Activated T-helper 1 cell treated with anti-CD3 and anti-CD28 coated beads, Interleukin-12 subunit alpha, Interleukin-12 subunit beta, Interleukin-2, Interleukin-4 antibody, amounts not matched to agents 30 ng/mL and 10 ng/mL and 1 ng/mL, durations not matched to agents 14 hours and 24 hours and 36 hours (primary cell): ENCODE data around the gene UBE4B. TPM values are rescaled to one million over a fixed set of nuclear protein-coding genes. Genes with fewer than 3 reads are reported as not detected.
"Not testable (repeated sequence)": the region's sequence is repeated elsewhere in the genome, so short reads cannot be mapped to it uniquely, and the experiment has no call there.

Experiments
- DNase-seq: peaks from one replicate; pipeline ENCODE4 v3.0.0; 2021; ENCODE audit warnings: low spot score
- H3K27ac Mint-ChIP-seq: one replicate; pipeline ENCODE4 v1.8.0; 2021; ENCODE audit warnings: mild to moderate bottlenecking, mixed read lengths
- H3K27me3 Mint-ChIP-seq: one replicate; pipeline ENCODE4 v1.8.0; 2022; ENCODE audit warnings: mild to moderate bottlenecking, moderate library complexity, mixed read lengths; ENCODE audit not compliant: insufficient read depth
- H3K36me3 Mint-ChIP-seq: one replicate; pipeline ENCODE4 v1.8.0; 2021; ENCODE audit warnings: low read depth, mixed read lengths
- H3K4me1 Mint-ChIP-seq: one replicate; pipeline ENCODE4 v1.8.0; 2021; ENCODE audit warnings: low read depth, mixed read lengths
- H3K4me3 Mint-ChIP-seq: one replicate; pipeline ENCODE4 v1.8.0; 2021; ENCODE audit warnings: mild to moderate bottlenecking, moderate library complexity, mixed read lengths
- H3K9me3 Mint-ChIP-seq: one replicate; pipeline ENCODE4 v1.8.0; 2021; ENCODE audit warnings: mixed read lengths
- intact Hi-C: fragments of 100-400 bp; cut with micrococcal nuclease; formaldehyde crosslinking; loops from one replicate; pipeline ENCODE4 v1.15.1; 2024
- total RNA-seq: library from RNA; stranded (reverse); gene quantifications from 2 replicates; pipeline ENCODE4 v1.2.3, GENCODE V29; 2022

UBE4B gene
- total RNA-seq, 1 donor from 2014 or later: 31.3 TPM

GRCh38 chr1:10084045-10084444 lies 51.3 kb downstream of the UBE4B start:
- H3K9me3 Mint-ChIP-seq: no peaks in the 10 kb centered on the region
- no peak overlapping the region for H3K27ac Mint-ChIP-seq
- H3K36me3 Mint-ChIP-seq: peaks cover 7% of the 10 kb centered on the region
- H3K4me1 Mint-ChIP-seq: no peaks in the 10 kb centered on the region
- DNase-seq: no peak
- H3K4me3 Mint-ChIP-seq: no peak overlapping the region
- H3K27me3 Mint-ChIP-seq: no peaks in the 10 kb centered on the region
- intact Hi-C loops: no loop called here

- Mint-ChIP-seq H3K4me1 (no peaks in the 10 kb centered on the region), H3K36me3 (peaks cover 7% of the 10 kb centered on the region), H3K27ac (no peak overlapping the region), H3K27me3 (no peaks in the 10 kb centered on the region), H3K9me3 (no peaks in the 10 kb centered on the region), H3K4me3 (no peak overlapping the region)
- DNase-seq: no peak
- intact Hi-C loops: no loop called here
Measured at GRCh38 chr1:10085076-10085475, 52.3 kb downstream of the UBE4B start.

- no peak overlapping the region for H3K4me3 Mint-ChIP-seq
- DNase-seq: no peak
Measured at GRCh38 chr1:10087210-10087609, 54.5 kb downstream of the UBE4B start.

DNA sequence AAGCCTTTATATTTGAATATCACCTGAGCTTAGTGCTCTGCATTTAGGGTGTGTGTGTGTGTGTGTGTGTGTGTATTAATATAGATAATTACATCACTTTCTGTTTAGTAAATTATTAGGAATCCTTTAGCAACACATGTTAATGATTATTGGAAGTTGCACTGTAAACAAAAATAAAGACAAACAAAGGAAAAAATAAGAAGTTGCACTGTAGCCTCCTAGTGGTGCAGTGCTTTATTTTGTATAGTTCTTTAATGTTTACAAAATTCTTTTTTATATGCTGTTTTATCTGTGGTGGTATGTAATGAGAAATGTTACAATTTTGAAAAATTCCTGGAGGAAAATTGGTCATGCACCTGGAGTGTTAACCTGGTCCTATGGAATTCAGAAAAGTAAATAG lies 69.2 kb downstream of the UBE4B start:
- H3K9me3 Mint-ChIP-seq: no peaks in the 10 kb centered on the region
- no peak overlapping the region for H3K27ac Mint-ChIP-seq
- H3K4me1 Mint-ChIP-seq: no peaks in the 10 kb centered on the region
- intact Hi-C loops: no loop called here
- peaks cover 22% of the 10 kb centered on the region for H3K36me3 Mint-ChIP-seq
- H3K4me3 Mint-ChIP-seq: no peak overlapping the region
- H3K27me3 Mint-ChIP-seq: no peaks in the 10 kb centered on the region
- no peak for DNase-seq

More at GRCh38 chr1:10087210-10087609, 54.5 kb downstream of the UBE4B start:
- intact Hi-C loops: no loop called here
- peaks cover 2% of the 10 kb centered on the region for H3K36me3 Mint-ChIP-seq
- no peaks in the 10 kb centered on the region for H3K27me3 Mint-ChIP-seq
- H3K4me1 Mint-ChIP-seq: no peaks in the 10 kb centered on the region
- H3K27ac Mint-ChIP-seq: no peak overlapping the region
- H3K9me3 Mint-ChIP-seq: no peaks in the 10 kb centered on the region

DNA sequence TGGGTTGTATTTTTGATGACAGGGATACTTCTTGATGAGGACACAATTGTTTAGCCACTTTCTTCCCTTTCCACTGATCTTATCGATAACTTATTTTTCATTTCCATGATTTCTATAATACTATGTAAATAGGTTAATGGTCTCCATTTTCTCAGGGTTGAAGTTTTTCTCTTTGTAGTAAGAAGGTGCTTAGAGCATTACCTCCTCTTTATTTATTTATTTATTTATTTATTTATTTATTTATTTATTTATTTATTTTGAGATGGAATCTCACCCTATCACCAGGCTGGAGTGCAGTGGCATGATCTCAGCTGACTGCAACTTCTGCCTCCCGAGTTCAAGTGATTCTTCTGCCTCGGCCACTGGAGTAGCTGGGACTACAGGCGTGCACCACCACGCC lies 70.4 kb downstream of the UBE4B start:
- Mint-ChIP-seq H3K27ac (no peak overlapping the region), H3K36me3 (peaks cover 28% of the 10 kb centered on the region), H3K27me3 (no peaks in the 10 kb centered on the region), H3K4me3 (no peak overlapping the region), H3K4me1 (no peaks in the 10 kb centered on the region), H3K9me3 (no peaks in the 10 kb centered on the region)
- intact Hi-C loops: no loop called here
- DNase-seq: no peak

GRCh38 chr1:10104834-10105233 lies 72.1 kb downstream of the UBE4B start:
- peaks cover 32% of the 10 kb centered on the region for H3K36me3 Mint-ChIP-seq

GRCh38 chr1:10105484-10105883 lies 72.7 kb downstream of the UBE4B start:
- Mint-ChIP-seq H3K4me3 (no peak overlapping the region), H3K4me1 (no peaks in the 10 kb centered on the region), H3K36me3 (peaks cover 32% of the 10 kb centered on the region), H3K27ac (no peak overlapping the region), H3K9me3 (no peaks in the 10 kb centered on the region), H3K27me3 (no peaks in the 10 kb centered on the region)
- DNase-seq: no peak
- intact Hi-C loops: no loop called here

More at GRCh38 chr1:10104834-10105233, 72.1 kb downstream of the UBE4B start:
- Mint-ChIP-seq H3K9me3 (no peaks in the 10 kb centered on the region), H3K4me1 (no peaks in the 10 kb centered on the region), H3K27ac (no peak overlapping the region), H3K27me3 (no peaks in the 10 kb centered on the region), H3K4me3 (no peak overlapping the region)
- intact Hi-C loops: no loop called here
- DNase-seq: no peak

- Mint-ChIP-seq H3K4me1 (no peaks in the 10 kb centered on the region), H3K27ac (no peak overlapping the region), H3K27me3 (no peaks in the 10 kb centered on the region), H3K9me3 (no peaks in the 10 kb centered on the region), H3K36me3 (peaks cover 36% of the 10 kb centered on the region), H3K4me3 (no peak overlapping the region)
- intact Hi-C loops: no loop called here
- DNase-seq: no peak
Measured at GRCh38 chr1:10106241-10106640, 73.5 kb downstream of the UBE4B start.

DNA sequence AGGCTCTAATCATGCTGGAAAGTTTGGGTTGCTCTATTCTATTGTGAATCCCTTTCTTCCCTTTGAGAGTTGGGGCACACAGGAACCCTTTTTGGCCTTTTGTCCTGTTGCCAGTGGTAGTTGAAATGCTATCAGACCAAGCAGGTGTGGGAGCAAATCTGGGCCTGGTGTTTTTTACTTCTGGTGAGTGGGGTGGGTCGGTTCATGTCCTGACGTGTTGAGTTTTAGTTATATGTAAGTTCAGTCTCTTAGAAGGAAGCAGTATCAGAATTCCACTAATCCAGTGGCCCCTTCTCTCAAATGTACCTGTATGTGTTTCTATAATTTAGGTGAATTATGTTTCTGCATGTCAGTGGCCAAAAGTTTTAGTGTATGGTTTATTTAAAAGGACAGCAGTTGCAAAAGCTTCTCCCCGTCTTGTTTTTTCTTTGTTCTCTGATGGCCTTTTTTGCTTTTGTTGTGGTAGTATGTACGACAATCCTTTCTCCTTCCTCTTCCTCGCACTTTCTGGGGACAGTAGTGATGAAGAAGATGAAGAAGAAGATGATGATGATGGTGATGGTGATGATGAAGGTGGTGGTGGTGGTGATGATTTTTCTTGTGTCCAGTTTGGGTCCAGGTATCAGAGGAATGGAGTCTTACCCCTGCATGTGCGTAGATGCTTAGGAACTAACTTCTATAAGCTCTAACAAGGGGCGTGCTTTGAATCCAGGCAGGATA lies 74.2 kb downstream of the UBE4B start:
- no peaks in the 10 kb centered on the region for H3K4me1 Mint-ChIP-seq

GRCh38 chr1:10107476-10107847 lies 74.7 kb downstream of the UBE4B start:
- H3K27ac Mint-ChIP-seq, H3K27me3 Mint-ChIP-seq, H3K4me1 Mint-ChIP-seq, DNase-seq, H3K9me3 Mint-ChIP-seq, intact Hi-C loops, H3K4me3 Mint-ChIP-seq: not testable (repeated sequence)
- H3K36me3 Mint-ChIP-seq: peaks cover 37% of the 10 kb centered on the region

More for the DNA sequence above, 74.2 kb downstream of the UBE4B start:
- Mint-ChIP-seq H3K4me3 (no peak overlapping the region), H3K27me3 (no peaks in the 10 kb centered on the region), H3K9me3 (no peaks in the 10 kb centered on the region), H3K27ac (no peak overlapping the region), H3K36me3 (peaks cover 37% of the 10 kb centered on the region)
- no peak for DNase-seq
- intact Hi-C loops: no loop called here

DNA sequence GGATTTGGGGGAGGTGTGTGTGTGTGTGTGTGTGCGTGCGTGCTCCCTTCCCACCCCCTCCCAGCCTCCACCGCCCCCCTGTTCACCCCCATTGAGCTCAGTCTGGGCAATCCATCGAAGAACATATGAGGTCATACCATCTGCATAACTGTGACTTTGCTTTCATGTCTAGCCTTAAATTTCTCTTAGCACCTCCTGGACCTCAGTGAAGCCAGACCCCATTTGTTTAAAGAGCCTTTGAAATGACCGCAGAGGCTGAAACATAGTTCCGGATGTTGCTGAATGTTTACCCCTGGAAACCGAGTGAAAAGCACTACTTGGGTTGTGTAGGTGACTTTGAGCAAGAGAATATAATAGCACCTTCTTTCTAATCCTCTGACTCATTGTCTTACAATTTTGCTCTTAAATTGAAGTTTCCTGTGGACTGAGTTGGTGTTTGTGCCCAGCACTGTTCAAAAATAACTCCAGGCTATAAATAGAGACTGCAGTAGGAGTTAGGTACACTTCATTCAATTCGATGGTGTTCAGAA lies 75.4 kb downstream of the UBE4B start:
- H3K4me1 Mint-ChIP-seq: no peaks in the 10 kb centered on the region
- H3K27me3 Mint-ChIP-seq: no peaks in the 10 kb centered on the region
- no peak overlapping the region for H3K4me3 Mint-ChIP-seq
- H3K27ac Mint-ChIP-seq: no peak overlapping the region
- intact Hi-C loops: no loop called here
- H3K9me3 Mint-ChIP-seq: no peaks in the 10 kb centered on the region
- no peak for DNase-seq
- H3K36me3 Mint-ChIP-seq: peaks cover 31% of the 10 kb centered on the region

GRCh38 chr1:10108948-10109708 lies 76.4 kb downstream of the UBE4B start:
- Mint-ChIP-seq H3K36me3 (peaks cover 28% of the 10 kb centered on the region), H3K27me3 (no peaks in the 10 kb centered on the region), H3K4me3 (no peak overlapping the region), H3K4me1 (no peaks in the 10 kb centered on the region), H3K27ac (no peak overlapping the region), H3K9me3 (no peaks in the 10 kb centered on the region)
- intact Hi-C loops: no loop called here
- DNase-seq: no peak

DNA sequence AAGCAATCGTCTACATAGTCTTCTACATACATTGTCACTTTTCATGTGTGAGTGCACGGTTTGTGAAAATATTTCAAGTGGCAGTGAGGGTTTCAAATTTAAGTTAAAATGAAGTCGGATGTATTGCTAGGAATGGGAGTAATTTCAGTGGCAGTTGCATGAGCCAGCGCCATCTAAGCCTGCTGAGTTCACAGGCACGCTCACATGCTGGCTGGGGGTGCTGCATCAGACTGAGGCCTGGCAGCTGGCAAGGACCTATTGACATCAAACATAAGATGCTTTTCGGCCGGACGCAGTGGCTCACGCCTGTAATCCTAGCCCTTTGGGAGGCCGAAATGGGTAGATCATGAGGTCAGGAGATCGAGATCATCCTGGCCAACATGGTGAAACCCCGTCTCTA lies 80.7 kb downstream of the UBE4B start:
- H3K4me1 Mint-ChIP-seq: no peaks in the 10 kb centered on the region
- H3K9me3 Mint-ChIP-seq: no peaks in the 10 kb centered on the region
- intact Hi-C loops: no loop called here
- H3K36me3 Mint-ChIP-seq: peaks cover 13% of the 10 kb centered on the region
- no peak for DNase-seq
- no peak overlapping the region for H3K4me3 Mint-ChIP-seq
- H3K27ac Mint-ChIP-seq: no peak overlapping the region
- no peaks in the 10 kb centered on the region for H3K27me3 Mint-ChIP-seq
